CD4-positive, alpha-beta T cell treated with Interleukin-10 for 1 hour (primary cell): ENCODE results near the gene IL17C.

Experiments used
- DNase-seq: peaks from one replicate; pipeline ENCODE4 v3.0.0-alpha.2; 2020

IL17C gene

DNA sequence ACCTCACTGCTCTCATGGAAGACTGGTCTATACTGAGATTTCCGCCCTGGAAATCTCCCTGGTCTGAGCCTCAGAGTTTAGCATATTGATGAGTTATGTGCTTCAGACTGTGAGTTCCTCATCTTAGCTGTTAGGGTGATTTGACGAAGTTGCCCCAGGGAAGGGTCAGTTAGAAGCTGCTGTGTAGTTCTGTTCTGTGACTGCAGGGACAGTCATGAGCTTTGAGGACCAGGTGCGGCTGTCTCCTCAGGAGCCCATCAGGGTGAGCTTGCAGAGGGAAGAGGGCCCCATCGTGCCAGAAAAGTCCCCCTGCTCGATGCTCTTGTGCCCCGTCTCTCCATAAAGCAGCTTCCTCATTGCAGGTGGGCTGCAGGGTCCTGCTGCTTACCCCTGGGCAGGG, 28.3 kb upstream of the IL17C start:
- DNase-seq = no peak

GRCh38 chr16:88610909-88611812, 27.2 kb upstream of the IL17C start:
- DNase-seq = no peak

DNA sequence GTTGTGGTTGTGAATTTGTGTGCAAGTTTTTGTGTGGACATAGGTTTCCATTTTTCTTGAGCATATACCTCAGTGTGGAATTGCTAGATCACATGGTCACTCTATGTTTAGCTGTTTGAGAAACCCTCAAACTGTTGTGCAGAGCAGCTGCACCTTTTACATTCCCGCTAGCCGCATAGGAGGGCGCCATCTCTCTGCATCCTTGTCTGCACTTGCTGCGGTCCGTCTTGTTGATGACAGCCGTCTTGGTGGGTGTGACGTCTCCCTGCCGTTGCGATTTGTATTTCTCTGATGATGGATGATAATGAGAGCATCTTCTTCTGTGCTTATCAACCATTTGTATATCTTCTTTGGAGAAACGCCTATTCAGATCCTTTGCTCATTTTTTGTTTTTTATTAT, 25.1 kb upstream of the IL17C start:
- DNase-seq = no peak

- no peak for DNase-seq
These were observed 24.2 kb upstream of the IL17C start for GRCh38 chr16:88613911-88614817.

DNA sequence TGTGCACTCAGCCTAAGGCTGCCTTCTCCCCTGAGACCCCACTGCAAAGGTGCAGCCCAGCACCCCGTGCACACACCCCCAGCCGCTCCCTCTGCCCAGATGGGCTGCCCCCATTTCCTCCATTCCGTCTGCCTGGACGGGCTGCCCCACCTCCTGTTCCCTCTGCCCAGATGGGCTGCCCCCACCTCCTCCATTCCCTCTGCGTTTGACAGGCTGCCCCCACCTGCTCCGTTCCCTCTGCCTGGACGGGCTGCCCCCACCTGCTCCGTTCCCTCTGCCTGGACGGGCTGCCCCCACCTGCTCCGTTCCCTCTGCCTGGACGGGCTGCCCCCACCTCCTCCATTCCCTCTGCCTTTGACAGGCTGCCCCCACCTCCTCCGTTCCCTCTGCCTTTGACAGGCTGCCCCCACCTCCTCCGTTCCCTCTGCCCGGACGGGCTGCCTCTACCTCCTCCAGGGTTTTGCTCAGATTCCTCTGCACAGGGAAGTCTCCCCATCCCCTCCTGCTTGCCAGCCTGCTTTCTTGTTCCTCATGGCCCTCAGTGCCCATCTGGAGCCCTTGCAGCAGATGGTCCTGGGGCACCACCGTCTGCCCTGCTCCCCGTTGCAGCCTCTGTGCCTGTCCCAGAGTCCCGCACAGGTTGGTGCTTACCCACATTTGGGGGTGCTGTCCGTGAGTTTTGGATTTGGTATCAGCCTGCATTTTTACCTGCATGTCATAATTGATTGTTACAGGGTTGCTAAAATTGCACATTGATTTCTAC, 23.4 kb upstream of the IL17C start:
- DNase-seq = no peak

- no peak for DNase-seq
These were observed 22.1 kb upstream of the IL17C start for GRCh38 chr16:88616320-88616719.

DNA sequence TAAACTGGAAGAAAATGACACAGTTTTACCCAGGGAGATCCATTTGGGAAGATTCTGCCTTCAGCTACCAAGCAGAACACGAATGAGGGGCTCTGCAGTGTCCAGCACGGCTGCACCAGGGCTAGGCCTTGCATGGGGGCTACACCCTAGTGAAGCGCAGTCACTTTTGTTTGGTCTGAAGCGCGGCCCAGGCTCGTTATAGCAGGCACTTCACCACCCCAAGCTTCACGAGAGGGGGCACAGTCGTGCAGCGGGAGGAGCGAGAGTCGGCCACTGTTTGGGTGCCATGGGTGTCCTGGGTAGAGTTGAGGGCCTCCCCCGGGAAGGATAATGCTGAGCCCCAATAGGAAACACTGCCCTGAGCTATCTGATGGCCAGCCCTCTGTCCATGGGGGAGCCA, 21.6 kb upstream of the IL17C start:
- DNase-seq = no peak

- DNase-seq = no peak
These were observed 20.9 kb upstream of the IL17C start for GRCh38 chr16:88617268-88618031.

- DNase-seq = no peak
These were observed 20.0 kb upstream of the IL17C start for GRCh38 chr16:88618182-88618955.

- DNase-seq = no peak
These were observed 19.3 kb upstream of the IL17C start for GRCh38 chr16:88618956-88619667.

DNA sequence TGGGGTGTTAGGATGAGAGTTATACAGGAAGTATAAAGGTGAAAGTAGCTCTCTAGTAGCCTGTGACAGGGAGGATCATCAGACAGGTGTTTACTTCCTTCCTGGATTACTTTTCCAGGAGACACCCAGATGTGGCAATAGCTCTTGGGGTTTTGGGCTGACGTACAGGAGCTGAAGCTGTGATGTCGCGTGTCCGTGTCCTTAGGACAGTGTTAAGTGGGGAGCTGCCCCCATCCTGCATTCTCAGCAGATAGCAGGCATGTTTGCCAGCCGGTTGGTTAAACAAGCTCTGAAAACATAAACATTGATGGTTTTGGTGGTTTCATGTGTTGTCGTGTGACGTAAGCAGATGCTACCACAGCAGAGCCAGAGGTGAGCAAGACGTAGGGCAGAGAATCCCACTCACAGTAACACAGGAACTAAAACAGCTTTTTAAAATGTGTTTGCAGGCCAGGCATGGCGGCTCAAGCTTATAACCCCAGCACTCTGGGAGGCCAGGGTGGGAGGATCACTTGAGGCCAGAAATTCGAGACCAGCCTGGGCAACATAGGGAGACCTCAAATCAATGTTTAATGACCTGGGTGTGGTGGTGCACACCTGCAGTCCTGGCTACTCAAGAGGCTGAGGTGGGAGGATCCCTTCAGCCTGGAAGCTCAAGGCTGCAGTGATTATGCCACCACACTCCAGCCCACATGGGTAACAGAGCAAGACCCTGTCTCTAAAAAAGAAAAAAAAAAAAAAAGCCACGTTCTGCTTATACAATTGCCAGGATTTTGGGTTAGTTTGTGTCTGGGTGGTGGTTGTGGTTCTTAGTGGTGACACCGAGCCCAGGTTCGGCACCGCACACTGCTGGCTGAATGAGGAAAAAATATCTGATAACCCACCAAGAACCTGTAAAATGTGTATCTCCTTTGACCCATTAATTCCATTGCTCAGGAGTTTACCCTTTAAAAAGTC, 18.2 kb upstream of the IL17C start:
- DNase-seq = peak; percentile 84

DNA sequence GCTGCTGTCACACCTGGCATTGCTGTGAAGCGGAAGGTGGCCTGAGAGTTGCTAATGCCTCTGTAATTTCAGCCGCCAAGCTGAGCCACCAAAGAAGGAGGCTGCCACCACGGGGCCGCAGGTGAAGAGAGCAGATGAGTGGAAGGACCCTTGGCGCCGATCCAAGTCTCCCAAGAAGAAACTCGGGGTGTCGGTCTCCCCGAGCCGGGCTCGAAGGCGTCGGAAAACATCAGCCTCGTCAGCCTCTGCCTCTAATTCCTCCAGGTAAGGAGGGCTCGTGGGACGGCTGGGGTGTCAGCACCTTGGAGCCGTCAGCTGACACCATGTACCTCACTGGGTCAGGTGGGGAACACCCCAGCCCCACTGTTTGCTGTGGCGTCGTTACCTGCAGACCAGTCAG, 16.2 kb upstream of the IL17C start:
- DNase-seq = no peak

DNA sequence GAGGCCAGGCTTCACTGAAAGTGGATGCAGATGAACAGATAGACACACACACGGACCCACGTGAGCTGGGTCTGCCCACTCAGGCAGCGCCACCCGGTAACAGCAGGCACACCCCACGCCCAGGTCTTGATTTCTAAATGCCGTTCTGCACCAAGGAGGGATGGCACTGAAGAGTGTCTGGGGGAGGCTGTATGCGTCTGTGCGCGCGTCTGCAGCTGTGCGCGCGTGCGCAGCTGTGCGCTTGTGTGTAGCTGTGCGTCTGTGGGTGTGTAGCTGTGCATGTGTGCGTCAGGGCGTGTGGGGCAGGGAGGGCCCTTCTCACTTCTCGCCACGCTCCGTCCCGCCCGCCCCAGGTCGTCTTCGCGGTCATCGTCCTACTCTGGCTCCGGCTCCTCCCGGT, 15.5 kb upstream of the IL17C start:
- DNase-seq = no peak

- no peak for DNase-seq
These were observed 14.5 kb upstream of the IL17C start for GRCh38 chr16:88623858-88624257.

DNA sequence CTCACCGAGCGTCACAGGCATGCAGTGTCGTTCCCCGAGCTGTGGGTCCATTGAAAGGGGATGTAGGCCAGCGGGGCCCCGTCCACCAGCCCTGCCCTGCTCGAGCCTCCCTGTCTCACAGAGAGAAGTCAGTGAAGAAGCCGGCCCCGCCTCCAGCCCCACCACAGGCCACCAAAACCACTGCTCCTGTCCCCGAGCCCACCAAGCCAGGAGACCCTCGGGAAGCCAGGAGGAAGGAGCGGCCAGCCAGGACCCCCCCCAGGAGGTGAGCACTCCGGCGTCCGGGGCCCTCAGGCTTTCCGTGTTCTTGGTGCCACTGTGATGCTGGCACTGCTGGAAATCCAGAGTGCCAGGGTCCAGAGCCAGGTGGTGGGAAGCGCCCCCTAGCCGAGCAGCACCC, 13.9 kb upstream of the IL17C start:
- DNase-seq = no peak

DNA sequence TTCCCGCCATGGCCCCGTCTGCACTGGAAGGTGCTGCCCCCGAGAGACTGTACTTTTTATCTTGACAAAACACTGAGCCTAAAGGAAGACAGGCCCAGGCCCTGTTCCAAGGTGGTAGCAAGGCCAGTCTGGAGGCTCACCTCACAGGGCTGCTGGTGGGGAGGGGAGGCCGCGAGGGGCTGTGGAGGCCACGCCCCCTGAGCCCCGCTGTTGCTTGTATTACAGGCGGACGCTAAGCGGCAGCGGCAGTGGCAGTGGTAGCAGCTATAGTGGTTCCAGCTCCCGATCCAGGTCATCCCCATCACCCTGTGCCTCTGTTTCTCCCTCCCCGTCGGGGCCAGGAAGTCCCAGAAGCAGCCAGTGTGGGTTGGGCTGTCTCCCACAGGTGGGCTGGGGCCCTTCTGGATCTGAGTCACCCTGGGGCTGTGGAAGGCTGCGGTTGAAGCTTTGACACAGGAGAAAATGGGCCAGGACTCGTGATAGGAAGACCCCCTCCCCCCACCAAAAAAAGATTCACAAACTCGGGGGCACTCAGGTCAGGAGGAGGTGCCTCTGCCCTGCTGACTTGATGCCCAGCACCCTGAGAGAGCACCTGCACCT, 13.3 kb upstream of the IL17C start:
- no peak for DNase-seq

DNA sequence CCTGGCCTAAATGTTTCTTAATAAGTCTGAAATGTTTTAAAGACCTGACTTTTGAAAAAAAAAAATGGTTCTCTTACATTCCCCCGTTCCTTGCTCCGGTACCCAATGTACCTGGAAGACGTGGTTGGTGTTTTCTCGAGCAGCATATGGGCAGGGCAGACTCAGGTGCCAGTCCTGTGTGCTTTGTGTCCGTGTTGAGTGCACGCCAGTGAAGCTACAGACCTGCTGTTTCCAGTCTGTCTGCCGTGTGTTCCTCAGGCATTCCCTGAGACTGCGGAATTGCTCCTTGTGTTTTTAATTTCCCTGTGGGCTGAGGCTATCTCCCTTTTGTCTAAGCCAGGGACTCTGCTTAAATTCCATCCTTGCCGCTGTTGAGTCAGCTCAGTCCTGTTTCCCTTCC, 11.7 kb upstream of the IL17C start:
- DNase-seq = no peak

DNA sequence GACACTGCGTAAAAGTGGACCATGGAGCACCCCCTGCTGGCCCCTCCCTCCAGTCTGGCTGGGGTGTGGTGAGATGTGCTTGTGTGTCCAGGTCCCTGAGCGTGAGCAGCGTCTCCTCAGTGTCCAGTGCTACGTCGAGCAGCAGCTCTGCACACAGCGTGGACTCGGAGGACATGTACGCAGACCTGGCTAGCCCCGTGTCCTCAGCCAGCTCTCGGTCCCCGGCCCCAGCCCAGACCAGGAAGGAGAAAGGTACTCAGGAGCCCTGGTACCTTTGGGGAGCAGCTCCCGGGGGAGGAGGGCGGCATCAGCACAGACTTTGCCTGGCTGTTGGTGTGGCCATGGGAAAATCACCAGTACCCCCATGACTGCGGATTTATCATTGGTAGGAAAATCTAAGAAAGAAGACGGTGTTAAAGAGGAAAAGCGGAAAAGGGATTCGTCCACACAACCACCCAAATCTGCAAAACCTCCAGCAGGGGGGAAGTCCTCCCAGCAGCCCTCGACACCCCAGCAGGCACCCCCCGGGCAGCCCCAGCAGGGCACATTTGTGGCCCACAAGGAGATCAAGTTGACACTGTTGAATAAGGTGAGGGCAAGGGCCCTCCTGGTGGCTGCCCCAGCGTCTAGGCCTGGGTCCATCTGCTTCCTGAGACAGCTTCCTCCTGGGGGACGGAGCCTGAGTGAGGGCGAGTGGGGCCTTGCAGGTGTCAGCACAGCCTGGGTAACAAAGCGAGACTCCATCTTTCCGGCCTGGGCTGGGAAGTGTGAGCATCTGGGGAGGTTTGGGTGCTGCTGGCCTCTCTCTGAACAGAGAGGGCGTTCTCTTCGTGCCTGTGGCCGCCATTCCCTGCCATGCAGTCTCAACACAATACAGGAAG, 10.6 kb upstream of the IL17C start:
- DNase-seq = no peak
